ENCODE results near the gene MCC. TPM values are rescaled to one million over a fixed set of nuclear protein-coding genes. Genes with fewer than 3 reads are reported as not detected.

Gene MCC
- total RNA-seq, 3 donors from 2014 or later, result 1.2 to 2.9 (median 2.5) TPM

GRCh38 chr5:113319256-113320053 lies 168.8 kb downstream of the MCC start:
- no peaks in the 10 kb centered on the region for H3K36me3 Mint-ChIP-seq (ENCODE audit: insufficient read depth)
- no peak overlapping the region for H3K4me3 Mint-ChIP-seq
- no peaks in the 10 kb centered on the region for H3K9me3 Mint-ChIP-seq
- DNase-seq (no peak), ATAC-seq (no peak)
- no peaks in the 10 kb centered on the region for H3K27me3 Mint-ChIP-seq (ENCODE audit: low read depth)
- no peaks in the 10 kb centered on the region for H3K4me1 Mint-ChIP-seq (ENCODE audit: low read depth)

GRCh38 chr5:113317636-113318035 lies 170.6 kb downstream of the MCC start:
- H3K36me3 Mint-ChIP-seq (ENCODE audit: insufficient read depth), result no peaks in the 10 kb centered on the region
- no peaks in the 10 kb centered on the region for H3K9me3 Mint-ChIP-seq
- ATAC-seq (no peak), DNase-seq (no peak)
- no peaks in the 10 kb centered on the region for H3K4me1 Mint-ChIP-seq (ENCODE audit: low read depth)
- H3K27me3 Mint-ChIP-seq (ENCODE audit: low read depth), result no peaks in the 10 kb centered on the region
- no peak overlapping the region for H3K4me3 Mint-ChIP-seq

GRCh38 chr5:113311301-113311700 lies 177.0 kb downstream of the MCC start:
- no peaks in the 10 kb centered on the region for H3K4me1 Mint-ChIP-seq (ENCODE audit: low read depth)
- peaks cover 9% of the 10 kb centered on the region for H3K27me3 Mint-ChIP-seq (ENCODE audit: low read depth)
- no peak overlapping the region for H3K4me3 Mint-ChIP-seq
- ATAC-seq (no peak), DNase-seq (no peak)
- no peaks in the 10 kb centered on the region for H3K9me3 Mint-ChIP-seq
- H3K36me3 Mint-ChIP-seq (ENCODE audit: insufficient read depth), result no peaks in the 10 kb centered on the region

- DNase-seq (no peak), ATAC-seq (no peak)
- no peaks in the 10 kb centered on the region for H3K9me3 Mint-ChIP-seq
- H3K4me3 Mint-ChIP-seq, result no peak overlapping the region
- peaks cover 15% of the 10 kb centered on the region for H3K27me3 Mint-ChIP-seq (ENCODE audit: low read depth)
- H3K36me3 Mint-ChIP-seq (ENCODE audit: insufficient read depth), result no peaks in the 10 kb centered on the region
- no peaks in the 10 kb centered on the region for H3K4me1 Mint-ChIP-seq (ENCODE audit: low read depth)
Observed at GRCh38 chr5:113302120-113302519, 186.1 kb downstream of the MCC start.

GRCh38 chr5:113299591-113299990 lies 188.7 kb downstream of the MCC start:
- no peak for DNase-seq

GRCh38 chr5:113296676-113297075 lies 191.6 kb downstream of the MCC start:
- DNase-seq (no peak), ATAC-seq (no peak)
- Mint-ChIP-seq H3K36me3 (ENCODE audit: insufficient read depth) (no peaks in the 10 kb centered on the region), H3K27me3 (ENCODE audit: low read depth) (peaks cover 26% of the 10 kb centered on the region), H3K4me1 (ENCODE audit: low read depth) (peaks cover 13% of the 10 kb centered on the region), H3K9me3 (no peaks in the 10 kb centered on the region), H3K4me3 (no peak overlapping the region)

More at GRCh38 chr5:113299591-113299990, 188.7 kb downstream of the MCC start:
- Mint-ChIP-seq H3K9me3 (no peaks in the 10 kb centered on the region), H3K4me1 (ENCODE audit: low read depth) (peaks cover 3% of the 10 kb centered on the region), H3K36me3 (ENCODE audit: insufficient read depth) (no peaks in the 10 kb centered on the region), H3K27me3 (ENCODE audit: low read depth) (peaks cover 26% of the 10 kb centered on the region), H3K4me3 (no peak overlapping the region)
- ATAC-seq, result no peak

GRCh38 chr5:113295111-113295539 lies 193.1 kb downstream of the MCC start:
- no peaks in the 10 kb centered on the region for H3K9me3 Mint-ChIP-seq
- no peaks in the 10 kb centered on the region for H3K36me3 Mint-ChIP-seq (ENCODE audit: insufficient read depth)
- peaks cover 26% of the 10 kb centered on the region for H3K27me3 Mint-ChIP-seq (ENCODE audit: low read depth)
- H3K4me1 Mint-ChIP-seq (ENCODE audit: low read depth), result peaks cover 13% of the 10 kb centered on the region
- no peak for ATAC-seq
- H3K4me3 Mint-ChIP-seq, result peak overlapping the region; percentile 89
- no peak for DNase-seq

GRCh38 chr5:113294311-113295110 lies 193.7 kb downstream of the MCC start:
- Mint-ChIP-seq H3K27me3 (ENCODE audit: low read depth) (peaks cover 26% of the 10 kb centered on the region), H3K4me3 (peak overlapping the region; percentile 89), H3K36me3 (ENCODE audit: insufficient read depth) (no peaks in the 10 kb centered on the region), H3K4me1 (ENCODE audit: low read depth) (peaks cover 13% of the 10 kb centered on the region), H3K9me3 (no peaks in the 10 kb centered on the region)
- peak; percentile 65 for DNase-seq
- peak; percentile 91 for ATAC-seq

- Mint-ChIP-seq H3K27me3 (ENCODE audit: low read depth) (peaks cover 26% of the 10 kb centered on the region), H3K4me3 (peak overlapping the region; percentile 89), H3K9me3 (no peaks in the 10 kb centered on the region)
Observed at GRCh38 chr5:113293975-113294310, 194.3 kb downstream of the MCC start.

GRCh38 chr5:113293068-113293974 lies 194.9 kb downstream of the MCC start:
- Mint-ChIP-seq H3K4me1 (ENCODE audit: low read depth) (peaks cover 13% of the 10 kb centered on the region), H3K27me3 (ENCODE audit: low read depth) (peaks cover 23% of the 10 kb centered on the region), H3K4me3 (peak overlapping the region; percentile 89), H3K9me3 (no peaks in the 10 kb centered on the region), H3K36me3 (ENCODE audit: insufficient read depth) (no peaks in the 10 kb centered on the region)
- DNase-seq, result no peak
- ATAC-seq, result no peak

More at GRCh38 chr5:113293975-113294310, 194.3 kb downstream of the MCC start:
- peak; percentile 15 to 36 for ATAC-seq
- H3K4me1 Mint-ChIP-seq (ENCODE audit: low read depth), result peaks cover 13% of the 10 kb centered on the region
- H3K36me3 Mint-ChIP-seq (ENCODE audit: insufficient read depth), result no peaks in the 10 kb centered on the region
- no peak for DNase-seq

GRCh38 chr5:113292462-113292861 lies 195.8 kb downstream of the MCC start:
- no peaks in the 10 kb centered on the region for H3K36me3 Mint-ChIP-seq (ENCODE audit: insufficient read depth)
- H3K4me3 Mint-ChIP-seq, result no peak overlapping the region
- H3K9me3 Mint-ChIP-seq, result no peaks in the 10 kb centered on the region
- H3K27me3 Mint-ChIP-seq (ENCODE audit: low read depth), result peaks cover 20% of the 10 kb centered on the region
- H3K4me1 Mint-ChIP-seq (ENCODE audit: low read depth), result peaks cover 13% of the 10 kb centered on the region
- DNase-seq (no peak), ATAC-seq (no peak)

- no peak for ATAC-seq
- no peaks in the 10 kb centered on the region for H3K9me3 Mint-ChIP-seq
- H3K4me3 Mint-ChIP-seq, result no peak overlapping the region
- no peak for DNase-seq
- H3K36me3 Mint-ChIP-seq (ENCODE audit: insufficient read depth), result no peaks in the 10 kb centered on the region
- H3K4me1 Mint-ChIP-seq (ENCODE audit: low read depth), result no peaks in the 10 kb centered on the region
- no peaks in the 10 kb centered on the region for H3K27me3 Mint-ChIP-seq (ENCODE audit: low read depth)
Observed at GRCh38 chr5:113283558-113283957, 204.7 kb downstream of the MCC start.

GRCh38 chr5:113282472-113282871 lies 205.8 kb downstream of the MCC start:
- no peak overlapping the region for H3K4me3 Mint-ChIP-seq
- no peak for ATAC-seq
- no peak for DNase-seq
- peaks cover 3% of the 10 kb centered on the region for H3K4me1 Mint-ChIP-seq (ENCODE audit: low read depth)
- no peaks in the 10 kb centered on the region for H3K9me3 Mint-ChIP-seq
- no peaks in the 10 kb centered on the region for H3K36me3 Mint-ChIP-seq (ENCODE audit: insufficient read depth)
- H3K27me3 Mint-ChIP-seq (ENCODE audit: low read depth), result no peaks in the 10 kb centered on the region

GRCh38 chr5:113281194-113281593 lies 207.1 kb downstream of the MCC start:
- Mint-ChIP-seq H3K27me3 (ENCODE audit: low read depth) (no peaks in the 10 kb centered on the region), H3K36me3 (ENCODE audit: insufficient read depth) (no peaks in the 10 kb centered on the region), H3K4me3 (no peak overlapping the region), H3K4me1 (ENCODE audit: low read depth) (peaks cover 3% of the 10 kb centered on the region), H3K9me3 (no peaks in the 10 kb centered on the region)
- ATAC-seq (peak; percentile 21 to 54), DNase-seq (no peak)
